ENCODE measurements around the gene CEL.
"Not testable (repeated sequence)": the region's sequence is repeated elsewhere in the genome, so short reads cannot be mapped to it uniquely, and the experiment has no call there.

Gene CEL

DNA sequence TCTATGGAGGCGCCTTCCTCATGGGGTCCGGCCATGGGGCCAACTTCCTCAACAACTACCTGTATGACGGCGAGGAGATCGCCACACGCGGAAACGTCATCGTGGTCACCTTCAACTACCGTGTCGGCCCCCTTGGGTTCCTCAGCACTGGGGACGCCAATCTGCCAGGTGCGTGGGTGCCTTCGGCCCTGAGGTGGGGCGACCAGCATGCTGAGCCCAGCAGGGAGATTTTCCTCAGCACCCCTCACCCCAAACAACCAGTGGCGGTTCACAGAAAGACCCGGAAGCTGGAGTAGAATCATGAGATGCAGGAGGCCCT, 3.2 kb downstream of the CEL start:
- no peak for DNase-seq

DNA sequence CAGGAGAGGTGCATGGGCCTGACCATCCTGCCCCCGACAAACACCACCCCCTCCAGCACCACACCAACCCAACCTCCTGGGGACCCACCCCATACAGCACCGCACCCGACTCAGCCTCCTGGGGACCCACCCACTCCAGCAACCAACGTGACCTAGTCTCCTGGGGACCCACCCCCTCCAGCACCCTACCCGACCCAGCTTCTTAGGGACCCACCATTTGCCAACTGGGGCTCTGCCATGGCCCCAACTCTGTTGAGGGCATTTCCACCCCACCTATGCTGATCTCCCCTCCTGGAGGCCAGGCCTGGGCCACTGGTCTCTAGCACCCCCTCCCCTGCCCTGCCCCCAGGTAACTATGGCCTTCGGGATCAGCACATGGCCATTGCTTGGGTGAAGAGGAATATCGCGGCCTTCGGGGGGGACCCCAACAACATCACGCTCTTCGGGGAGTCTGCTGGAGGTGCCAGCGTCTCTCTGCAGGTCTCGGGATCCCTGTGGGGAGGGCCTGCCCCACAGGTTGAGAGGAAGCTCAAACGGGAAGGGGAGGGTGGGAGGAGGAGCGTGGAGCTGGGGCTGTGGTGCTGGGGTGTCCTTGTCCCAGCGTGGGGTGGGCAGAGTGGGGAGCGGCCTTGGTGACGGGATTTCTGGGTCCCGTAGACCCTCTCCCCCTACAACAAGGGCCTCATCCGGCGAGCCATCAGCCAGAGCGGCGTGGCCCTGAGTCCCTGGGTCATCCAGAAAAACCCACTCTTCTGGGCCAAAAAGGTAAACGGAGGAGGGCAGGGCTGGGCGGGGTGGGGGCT, 4.6 kb downstream of the CEL start:
- no peak for DNase-seq

DNA sequence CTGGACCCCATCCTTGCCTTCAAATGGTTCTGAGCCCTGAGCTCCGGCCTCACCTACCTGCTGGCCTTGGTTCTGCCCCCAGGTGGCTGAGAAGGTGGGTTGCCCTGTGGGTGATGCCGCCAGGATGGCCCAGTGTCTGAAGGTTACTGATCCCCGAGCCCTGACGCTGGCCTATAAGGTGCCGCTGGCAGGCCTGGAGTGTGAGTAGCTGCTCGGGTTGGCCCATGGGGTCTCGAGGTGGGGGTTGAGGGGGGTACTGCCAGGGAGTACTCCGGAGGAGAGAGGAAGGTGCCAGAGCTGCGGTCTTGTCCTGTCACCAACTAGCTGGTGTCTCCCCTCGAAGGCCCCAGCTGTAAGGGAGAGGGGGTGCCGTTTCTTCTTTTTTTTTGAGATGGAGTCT, 5.2 kb downstream of the CEL start:
- DNase-seq = no peak

DNA sequence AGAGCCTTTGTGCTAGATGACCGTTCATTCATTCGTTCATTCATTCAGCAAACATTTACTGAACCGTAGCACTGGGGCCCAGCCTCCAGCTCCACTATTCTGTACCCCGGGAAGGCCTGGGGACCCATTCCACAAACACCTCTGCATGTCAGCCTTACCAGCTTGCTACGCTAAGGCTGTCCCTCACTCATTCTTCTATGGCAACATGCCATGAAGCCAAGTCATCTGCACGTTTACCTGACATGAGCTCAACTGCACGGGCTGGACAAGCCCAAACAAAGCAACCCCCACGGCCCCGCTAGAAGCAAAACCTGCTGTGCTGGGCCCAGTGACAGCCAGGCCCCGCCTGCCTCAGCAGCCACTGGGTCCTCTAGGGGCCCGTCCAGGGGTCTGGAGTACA, 6.0 kb downstream of the CEL start:
- no peak for DNase-seq

DNA sequence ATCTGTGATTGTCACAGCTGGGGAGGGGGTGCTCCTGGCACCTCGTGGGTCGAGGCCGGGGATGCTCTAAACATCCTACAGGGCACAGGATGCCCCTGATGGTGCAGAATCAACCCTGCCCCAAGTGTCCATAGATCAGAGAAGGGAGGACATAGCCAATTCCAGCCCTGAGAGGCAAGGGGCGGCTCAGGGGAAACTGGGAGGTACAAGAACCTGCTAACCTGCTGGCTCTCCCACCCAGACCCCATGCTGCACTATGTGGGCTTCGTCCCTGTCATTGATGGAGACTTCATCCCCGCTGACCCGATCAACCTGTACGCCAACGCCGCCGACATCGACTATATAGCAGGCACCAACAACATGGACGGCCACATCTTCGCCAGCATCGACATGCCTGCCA, 6.7 kb downstream of the CEL start:
- not testable (repeated sequence) for DNase-seq

DNA sequence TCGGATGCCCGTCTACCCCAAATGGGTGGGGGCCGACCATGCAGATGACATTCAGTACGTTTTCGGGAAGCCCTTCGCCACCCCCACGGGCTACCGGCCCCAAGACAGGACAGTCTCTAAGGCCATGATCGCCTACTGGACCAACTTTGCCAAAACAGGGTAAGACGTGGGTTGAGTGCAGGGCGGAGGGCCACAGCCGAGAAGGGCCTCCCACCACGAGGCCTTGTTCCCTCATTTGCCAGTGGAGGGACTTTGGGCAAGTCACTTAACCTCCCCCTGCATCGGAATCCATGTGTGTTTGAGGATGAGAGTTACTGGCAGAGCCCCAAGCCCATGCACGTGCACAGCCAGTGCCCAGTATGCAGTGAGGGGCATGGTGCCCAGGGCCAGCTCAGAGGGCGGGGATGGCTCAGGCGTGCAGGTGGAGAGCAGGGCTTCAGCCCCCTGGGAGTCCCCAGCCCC, 8.8 kb downstream of the CEL start:
- not testable (repeated sequence) for DNase-seq

DNA sequence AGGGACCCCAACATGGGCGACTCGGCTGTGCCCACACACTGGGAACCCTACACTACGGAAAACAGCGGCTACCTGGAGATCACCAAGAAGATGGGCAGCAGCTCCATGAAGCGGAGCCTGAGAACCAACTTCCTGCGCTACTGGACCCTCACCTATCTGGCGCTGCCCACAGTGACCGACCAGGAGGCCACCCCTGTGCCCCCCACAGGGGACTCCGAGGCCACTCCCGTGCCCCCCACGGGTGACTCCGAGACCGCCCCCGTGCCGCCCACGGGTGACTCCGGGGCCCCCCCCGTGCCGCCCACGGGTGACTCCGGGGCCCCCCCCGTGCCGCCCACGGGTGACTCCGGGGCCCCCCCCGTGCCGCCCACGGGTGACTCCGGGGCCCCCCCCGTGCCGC, 9.2 kb downstream of the CEL start:
- DNase-seq = not testable (repeated sequence)

DNA sequence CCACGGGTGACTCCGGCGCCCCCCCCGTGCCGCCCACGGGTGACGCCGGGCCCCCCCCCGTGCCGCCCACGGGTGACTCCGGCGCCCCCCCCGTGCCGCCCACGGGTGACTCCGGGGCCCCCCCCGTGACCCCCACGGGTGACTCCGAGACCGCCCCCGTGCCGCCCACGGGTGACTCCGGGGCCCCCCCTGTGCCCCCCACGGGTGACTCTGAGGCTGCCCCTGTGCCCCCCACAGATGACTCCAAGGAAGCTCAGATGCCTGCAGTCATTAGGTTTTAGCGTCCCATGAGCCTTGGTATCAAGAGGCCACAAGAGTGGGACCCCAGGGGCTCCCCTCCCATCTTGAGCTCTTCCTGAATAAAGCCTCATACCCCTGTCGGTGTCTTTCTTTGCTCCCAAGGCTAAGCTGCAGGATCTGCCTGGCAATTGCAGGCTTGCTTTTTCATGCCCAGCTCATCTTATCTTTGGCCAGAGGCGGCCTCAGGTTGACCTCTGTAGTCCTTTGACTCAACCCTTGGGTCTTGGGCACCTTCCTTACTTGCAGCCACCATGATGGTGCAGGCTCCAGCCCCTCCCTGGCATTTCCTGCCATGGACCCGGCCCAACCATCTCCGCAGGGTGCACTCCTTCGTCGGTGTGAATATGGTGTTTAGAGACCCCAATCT, 9.8 kb downstream of the CEL start:
- DNase-seq = no peak

DNA sequence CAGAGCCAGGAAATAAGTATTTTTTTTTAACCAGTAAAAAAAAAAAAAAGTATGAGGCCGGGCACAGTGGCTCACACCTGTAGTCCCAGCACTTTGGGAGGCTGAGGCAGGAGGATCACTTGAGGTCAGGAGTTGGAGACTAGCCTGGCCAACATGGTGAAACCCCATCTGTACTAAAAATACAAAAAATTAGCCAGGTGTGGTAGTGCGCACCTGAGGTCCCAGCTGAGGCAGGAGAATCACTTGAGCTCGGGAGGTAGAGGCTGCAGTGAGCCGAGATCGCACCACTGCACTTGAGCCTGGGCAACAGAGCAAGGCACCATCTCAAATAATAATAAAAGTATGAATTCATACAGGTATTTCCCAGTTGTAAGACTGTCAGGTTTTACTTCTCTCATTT, 10.4 kb downstream of the CEL start:
- DNase-seq = not testable (repeated sequence)

DNA sequence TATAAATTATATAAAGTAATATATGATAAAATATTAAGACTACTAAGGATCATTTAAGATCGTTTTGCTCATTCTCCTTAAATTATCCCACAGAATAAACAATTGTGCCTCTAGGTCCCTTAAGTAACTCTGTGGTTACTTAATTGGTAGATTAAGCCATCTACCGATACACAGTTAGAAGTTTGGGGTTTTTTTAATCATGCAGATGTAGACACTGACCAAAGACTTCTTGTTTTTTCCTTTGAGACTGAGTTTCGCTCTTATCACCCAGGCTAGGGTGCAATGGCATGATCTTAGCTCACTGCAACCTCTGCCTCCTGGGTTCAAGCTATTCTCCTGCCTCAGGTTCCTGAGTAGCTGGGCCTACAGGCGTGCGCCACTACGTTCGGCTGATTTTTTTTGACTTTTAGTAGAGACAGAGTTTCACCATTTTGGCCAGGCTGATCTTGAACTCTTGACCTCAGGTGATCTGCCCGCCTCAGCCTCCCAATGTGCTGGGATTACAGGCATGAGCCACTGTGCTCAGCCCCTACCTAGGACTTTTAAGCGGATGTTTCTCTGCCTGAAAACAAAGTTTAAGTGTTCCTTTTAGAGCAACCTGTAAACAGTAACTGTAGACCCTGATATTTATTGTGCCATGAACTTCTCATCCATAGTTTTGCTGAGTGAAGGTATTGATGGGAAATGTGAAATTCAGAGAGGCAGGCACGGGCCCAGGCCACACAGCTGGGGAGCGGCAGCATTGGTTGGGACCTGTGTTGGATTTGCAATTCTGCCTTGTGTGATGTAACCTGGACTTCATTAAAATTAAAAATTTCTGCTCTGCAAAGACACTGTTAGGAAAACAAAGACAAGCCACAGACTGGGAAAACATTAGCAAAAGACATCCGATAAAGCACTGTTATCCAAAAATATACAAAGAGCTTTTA, 11.6 kb downstream of the CEL start:
- DNase-seq = no peak

DNA sequence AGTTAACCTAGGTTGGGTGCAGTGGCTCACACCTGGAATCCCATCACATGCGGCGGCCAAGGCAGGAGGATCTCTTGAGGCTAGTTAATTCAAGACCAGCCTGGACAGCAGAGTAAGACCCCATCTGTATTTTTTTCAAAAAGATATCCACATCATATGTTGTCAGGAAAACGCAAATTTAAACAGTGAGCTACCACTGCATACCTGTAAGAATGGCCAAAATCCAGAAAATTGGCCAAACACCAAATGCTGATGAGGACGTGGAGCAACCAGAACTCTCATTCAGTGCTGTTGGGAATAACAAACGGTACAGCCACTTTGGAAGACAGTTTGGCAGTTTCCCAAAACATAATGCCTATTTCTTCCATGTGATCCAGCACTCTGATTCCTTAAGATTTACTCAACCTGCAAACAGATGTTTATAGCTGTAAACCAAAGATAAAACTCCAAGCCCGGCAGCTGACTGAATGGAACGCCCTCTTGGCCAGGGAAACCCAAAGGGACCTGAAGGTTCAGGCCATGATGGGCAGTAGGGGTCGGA, 12.4 kb downstream of the CEL start:
- peak; percentile 12 for DNase-seq

DNA sequence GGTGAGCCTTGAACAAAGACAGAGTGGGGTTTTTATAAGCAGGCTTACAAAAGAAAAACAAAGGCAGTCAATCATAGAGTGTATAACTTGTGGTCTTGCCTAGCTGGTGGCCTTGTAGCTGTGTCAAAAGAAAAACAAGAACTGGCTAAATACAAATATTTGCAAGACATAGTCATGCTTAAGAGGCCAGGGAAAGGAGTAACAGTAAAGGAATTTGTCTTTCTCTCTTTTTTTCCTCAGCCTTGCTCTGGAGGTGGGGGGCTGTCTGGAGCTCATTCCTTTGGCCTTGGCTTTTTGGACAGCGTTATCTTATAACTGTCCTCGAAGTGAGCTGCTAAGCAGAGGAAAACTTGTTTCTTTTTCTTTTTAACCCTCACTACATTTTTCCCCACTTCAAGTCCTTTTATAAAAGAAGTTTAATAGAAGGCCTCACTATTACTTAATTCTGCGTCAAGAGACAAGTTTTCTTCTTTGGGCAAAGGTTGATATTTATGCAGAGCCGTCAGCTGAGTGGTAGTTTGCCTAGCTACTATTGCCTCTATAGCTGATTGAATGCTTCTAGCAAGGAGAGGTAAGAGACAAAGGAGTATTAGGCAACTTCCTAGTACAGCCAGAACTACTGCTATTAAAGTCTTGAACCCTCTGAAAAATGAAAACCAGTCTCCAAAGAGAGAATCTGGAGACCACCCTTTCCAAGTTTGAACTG, 14.3 kb downstream of the CEL start:
- DNase-seq = no peak

DNA sequence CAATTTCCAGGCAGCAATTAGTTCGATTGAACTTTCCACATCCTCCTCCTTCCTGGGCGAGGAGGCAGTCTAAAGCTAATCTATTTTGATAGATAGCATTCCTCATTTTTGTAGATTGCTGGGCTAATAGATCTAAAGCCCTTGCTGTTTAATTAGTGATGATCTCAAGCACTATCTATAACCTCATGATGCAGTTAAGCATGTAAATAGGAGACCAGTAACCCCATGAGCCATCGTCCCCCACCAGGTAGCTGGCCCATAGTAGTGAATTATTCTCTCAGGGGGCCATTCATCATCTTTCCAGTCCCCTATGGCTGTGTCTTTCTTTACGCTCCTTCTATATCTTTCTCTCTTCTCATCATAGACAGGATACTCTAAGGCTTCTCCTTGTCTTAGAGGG, 14.9 kb downstream of the CEL start:
- DNase-seq = no peak

DNA sequence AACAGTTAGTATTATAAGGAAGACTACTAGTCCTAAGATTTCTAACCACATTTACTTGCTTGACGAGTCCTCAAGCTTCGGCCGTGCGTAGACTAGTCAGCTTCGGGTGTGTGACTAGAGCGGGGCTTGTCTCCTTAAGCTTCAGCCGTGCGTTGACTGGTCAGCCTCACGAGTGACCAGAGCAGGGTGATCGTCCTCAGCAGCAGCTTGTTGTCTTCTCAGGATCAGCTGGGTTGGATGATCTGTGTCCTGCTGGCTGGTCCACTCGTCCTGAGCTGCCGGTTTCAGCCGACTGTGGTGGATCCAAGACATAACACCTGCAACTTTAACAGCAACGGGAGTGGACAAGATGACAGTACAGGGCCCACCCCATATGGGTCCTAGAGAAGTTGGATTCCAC, 16.7 kb downstream of the CEL start:
- no peak for DNase-seq

DNA sequence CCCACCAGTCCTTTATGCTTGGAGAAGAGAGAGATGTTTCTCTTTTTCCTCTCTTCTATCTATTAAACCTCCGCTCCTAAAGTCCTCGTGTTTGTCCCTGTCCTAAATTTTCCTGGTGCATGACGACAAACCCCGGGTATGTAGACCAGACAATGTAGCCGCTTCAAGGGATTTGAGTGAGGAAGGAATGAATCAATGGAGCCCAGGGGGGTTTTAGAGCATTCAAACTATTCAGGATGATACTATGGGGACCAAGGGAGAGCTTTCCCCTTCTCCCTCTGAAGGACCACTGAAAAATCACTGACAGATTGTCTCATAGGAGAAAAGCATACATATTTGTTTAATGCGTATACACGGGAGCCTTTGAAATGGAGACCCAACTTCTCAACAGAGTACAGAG, 18.4 kb downstream of the CEL start:
- DNase-seq = no peak

DNA sequence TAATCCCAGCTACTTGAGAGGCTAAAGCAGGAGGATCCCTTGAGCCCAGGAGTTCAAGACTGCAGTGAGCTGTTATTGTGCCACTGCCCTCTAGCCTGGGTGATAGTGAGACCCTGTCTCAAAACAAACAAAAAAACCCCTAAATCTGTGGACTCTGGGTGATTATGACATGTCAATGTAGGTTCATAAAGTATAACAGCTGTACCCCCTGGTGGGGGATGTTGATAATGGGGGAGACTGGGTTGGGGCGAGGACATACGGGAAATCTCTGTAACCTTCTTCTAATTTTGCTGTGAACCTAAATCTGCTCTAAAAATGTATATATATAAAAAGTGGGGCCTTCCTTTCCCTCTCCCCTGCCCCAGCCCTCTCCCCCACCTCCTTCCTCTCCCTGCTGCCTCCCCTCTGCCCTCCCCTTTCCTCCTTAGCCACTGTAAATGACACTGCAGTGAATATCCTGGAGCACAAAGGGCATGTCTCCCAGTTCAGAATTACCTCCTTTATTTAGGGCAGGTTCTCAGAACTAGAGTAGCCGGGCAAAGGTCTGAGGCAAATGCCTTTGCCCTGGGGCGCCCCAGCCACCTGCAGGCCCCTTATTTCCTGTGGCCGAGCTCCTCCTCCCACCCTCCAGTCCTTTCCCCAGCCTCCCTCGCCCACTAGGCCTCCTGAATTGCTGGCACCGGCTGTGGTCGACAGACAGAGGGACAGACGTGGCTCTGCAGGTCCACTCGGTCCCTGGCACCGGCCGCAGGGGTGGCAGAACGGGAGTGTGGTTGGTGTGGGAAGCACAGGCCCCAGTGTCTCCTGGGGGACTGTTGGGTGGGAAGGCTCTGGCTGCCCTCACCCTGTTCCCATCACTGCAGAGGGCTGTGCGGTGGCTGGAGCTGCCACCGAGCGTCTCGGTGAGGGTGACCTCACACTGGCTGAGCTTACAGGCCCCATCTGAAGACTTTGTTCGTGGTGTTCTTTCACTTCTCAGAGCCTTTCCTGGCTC, 19.3 kb downstream of the CEL start:
- DNase-seq = not testable (repeated sequence)

DNA sequence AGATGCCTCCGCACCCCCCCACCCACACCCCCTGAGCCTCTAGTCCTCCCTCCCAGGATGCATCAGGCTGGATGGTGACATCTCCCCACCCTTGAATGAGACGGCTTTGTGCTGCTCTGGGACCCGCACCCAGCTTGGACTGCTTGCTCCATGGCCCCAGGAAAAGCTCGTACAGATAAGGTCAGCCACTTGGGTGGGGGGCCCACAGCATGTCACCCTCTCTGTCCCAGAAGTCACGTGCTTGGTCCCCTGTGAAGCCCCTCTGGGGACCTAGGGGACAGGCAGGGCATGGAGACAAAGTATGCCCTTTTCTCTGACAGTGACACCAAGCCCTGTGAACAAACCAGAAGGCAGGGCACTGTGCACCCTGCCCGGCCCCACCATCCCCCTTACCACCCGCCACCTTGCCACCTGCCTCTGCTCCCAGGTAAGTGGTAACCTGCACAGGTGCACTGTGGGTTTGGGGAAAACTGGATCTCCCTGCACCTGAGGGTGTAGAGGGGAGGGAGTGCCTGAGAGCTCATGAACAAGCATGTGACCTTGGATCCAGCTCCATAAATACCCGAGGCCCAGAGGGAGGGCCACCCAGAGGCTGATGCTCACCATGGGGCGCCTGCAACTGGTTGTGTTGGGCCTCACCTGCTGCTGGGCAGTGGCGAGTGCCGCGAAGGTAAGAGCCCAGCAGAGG, 20.3 kb downstream of the CEL start:
- not testable (repeated sequence) for DNase-seq

DNA sequence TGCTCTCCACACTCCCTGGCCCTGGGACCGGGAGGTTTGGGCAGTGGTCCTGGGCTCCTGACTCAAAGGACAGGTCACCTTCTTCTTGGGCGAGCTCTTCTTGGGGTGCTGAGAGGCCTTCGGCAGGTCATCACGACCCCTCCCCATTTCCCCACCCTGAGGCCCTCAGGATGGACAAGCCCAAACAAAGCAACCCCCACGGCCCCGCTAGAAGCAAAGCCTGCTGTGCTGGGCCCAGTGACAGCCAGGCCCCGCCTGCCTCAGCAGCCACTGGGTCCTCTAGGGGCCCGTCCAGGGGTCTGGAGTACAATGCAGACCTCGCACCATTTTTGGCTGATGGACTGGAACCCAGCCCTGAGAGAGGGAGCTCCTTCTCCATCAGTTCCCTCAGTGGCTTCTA, 21.9 kb downstream of the CEL start:
- not testable (repeated sequence) for DNase-seq

DNA sequence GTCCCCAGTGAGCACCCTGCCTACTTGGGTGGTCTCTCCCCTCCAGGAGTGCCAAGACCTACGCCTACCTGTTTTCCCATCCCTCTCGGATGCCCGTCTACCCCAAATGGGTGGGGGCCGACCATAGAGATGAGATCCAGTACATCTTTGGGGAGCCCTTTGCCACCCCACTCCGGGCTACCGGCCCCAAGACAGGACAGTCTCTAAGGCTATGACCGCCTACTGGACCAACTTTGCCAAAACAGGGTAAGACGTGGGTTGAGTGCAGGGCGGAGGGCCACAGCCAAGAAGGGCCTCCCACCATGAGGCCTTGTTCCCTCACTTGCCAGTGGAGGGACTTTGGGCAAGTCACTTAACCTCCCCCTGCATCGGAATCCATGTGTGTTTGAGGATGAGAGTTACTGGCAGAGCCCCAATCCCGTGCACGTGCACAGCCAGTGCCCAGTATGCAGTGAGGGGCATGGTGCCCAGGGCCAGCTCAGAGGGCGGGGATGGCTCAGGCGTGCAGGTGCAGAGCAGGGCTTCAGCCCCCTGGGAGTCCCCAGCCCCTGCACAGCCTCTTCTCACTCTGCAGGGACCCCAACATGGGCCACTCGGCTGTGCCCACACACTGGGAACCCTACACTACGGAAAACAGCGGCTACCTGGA, 24.6 kb downstream of the CEL start:
- not testable (repeated sequence) for DNase-seq

DNA sequence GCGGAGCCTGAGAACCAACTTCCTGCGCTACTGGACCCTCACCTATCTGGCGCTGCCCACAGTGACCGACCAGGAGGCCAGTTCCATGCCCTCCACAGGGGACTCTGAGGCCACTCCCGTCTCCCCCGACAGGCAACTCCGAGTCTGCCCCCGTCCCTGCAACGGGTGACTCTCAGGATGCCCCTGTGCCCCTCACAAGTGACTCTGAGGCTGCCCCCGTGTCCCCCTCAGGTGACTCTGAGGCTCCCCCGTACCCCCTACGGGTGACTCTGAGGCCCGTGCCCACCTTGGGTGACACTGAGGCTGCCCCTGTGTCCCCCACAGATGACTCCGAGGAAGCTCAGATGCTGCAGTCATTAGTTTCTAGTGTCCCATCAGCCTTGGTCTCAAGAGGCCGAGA, 25.1 kb downstream of the CEL start:
- no peak for DNase-seq
